ENCODE data around the gene DUOX2. TPM values are rescaled to one million over a fixed set of nuclear protein-coding genes. Genes with fewer than 3 reads are reported as not detected.

Gene DUOX2
- total RNA-seq, 1 donor from 2014 or later = not detected

GRCh38 chr15:45099549-45100165 is 14.3 kb downstream of the DUOX2 start:
- TF ChIP-seq CTCF (conservative IDR thresholded peaks at IDR 0.05; ENCODE audit: low read depth, low read length) = no peak

GRCh38 chr15:45097466-45097865 is 16.5 kb downstream of the DUOX2 start:
- TF ChIP-seq CTCF (conservative IDR thresholded peaks at IDR 0.05; ENCODE audit: low read depth, low read length) = no peak
- DNase-seq (ENCODE audit: low read depth) = no peak
- H3K4me3 ChIP-seq (ENCODE audit: low read depth, low read length) = no peak overlapping the region

More at GRCh38 chr15:45099549-45100165, 14.3 kb downstream of the DUOX2 start:
- DNase-seq (ENCODE audit: low read depth) = no peak
- H3K4me3 ChIP-seq (ENCODE audit: low read depth, low read length) = no peak overlapping the region

- no peak overlapping the region for H3K4me3 ChIP-seq (ENCODE audit: low read depth, low read length)
- DNase-seq (ENCODE audit: low read depth) = no peak
- no peak for TF ChIP-seq CTCF (conservative IDR thresholded peaks at IDR 0.05; ENCODE audit: low read depth, low read length)
These were observed 18.3 kb downstream of the DUOX2 start for GRCh38 chr15:45095661-45096060.

- TF ChIP-seq CTCF (conservative IDR thresholded peaks at IDR 0.05; ENCODE audit: low read depth, low read length) = no peak
- no peak overlapping the region for H3K4me3 ChIP-seq (ENCODE audit: low read depth, low read length)
- no peak for DNase-seq (ENCODE audit: low read depth)
These were observed 19.6 kb downstream of the DUOX2 start for GRCh38 chr15:45094358-45094730.

- H3K4me3 ChIP-seq (ENCODE audit: low read depth, low read length) = no peak overlapping the region
- DNase-seq (ENCODE audit: low read depth) = no peak
- no peak for TF ChIP-seq CTCF (conservative IDR thresholded peaks at IDR 0.05; ENCODE audit: low read depth, low read length)
These were observed 20.2 kb downstream of the DUOX2 start for GRCh38 chr15:45093622-45094357.

- H3K4me3 ChIP-seq (ENCODE audit: low read depth, low read length) = no peak overlapping the region
- no peak for DNase-seq (ENCODE audit: low read depth)
- no peak for TF ChIP-seq CTCF (conservative IDR thresholded peaks at IDR 0.05; ENCODE audit: low read depth, low read length)
These were observed 21.0 kb downstream of the DUOX2 start for GRCh38 chr15:45093013-45093412.

- no peak for TF ChIP-seq CTCF (conservative IDR thresholded peaks at IDR 0.05; ENCODE audit: low read depth, low read length)
- DNase-seq (ENCODE audit: low read depth) = no peak
- no peak overlapping the region for H3K4me3 ChIP-seq (ENCODE audit: low read depth, low read length)
These were observed 22.4 kb downstream of the DUOX2 start for GRCh38 chr15:45091576-45091975.
